ENCODE measurements around the gene GNG4.
"Not testable (repeated sequence)": the region's sequence is repeated elsewhere in the genome, so short reads cannot be mapped to it uniquely, and the experiment has no call there.

The GNG4 gene

DNA sequence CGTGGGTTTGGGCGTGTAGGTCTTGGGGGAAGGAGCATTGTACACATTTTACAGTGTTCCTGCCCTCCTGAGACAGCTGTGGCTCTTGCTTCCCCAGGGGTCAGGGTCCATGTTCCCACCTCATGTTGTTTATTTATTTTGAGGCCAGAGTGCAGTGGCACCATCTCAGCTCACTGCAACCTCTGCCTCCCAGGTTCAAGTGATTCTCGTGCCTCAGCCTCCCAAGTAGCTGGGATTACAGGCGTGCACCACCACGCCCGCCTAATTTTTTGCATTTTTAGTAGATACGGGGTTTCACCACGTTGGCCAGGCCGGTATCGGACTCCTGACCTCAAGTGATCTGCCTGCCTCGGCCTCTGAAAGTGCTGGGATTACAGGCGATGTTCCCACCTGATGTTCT lies 2.0 kb downstream of the GNG4 start:
- not testable (repeated sequence) for H3K27me3 ChIP-seq (ENCODE audit: control insufficient read depth, insufficient read depth, low read length); H3K9me3 ChIP-seq (ENCODE audit: control insufficient read depth, insufficient read depth, low read length); H3K36me3 ChIP-seq (ENCODE audit: control insufficient read depth, insufficient read depth, low read length); H3K4me1 ChIP-seq (ENCODE audit: control insufficient read depth, insufficient read depth, low read length); H3K4me3 ChIP-seq (ENCODE audit: low read depth, low read length); H3K9ac ChIP-seq (ENCODE audit: low read depth, low read length)

- H3K36me3 ChIP-seq (ENCODE audit: control insufficient read depth, insufficient read depth, low read length), result no peaks in the 10 kb centered on the region
Observed at GRCh38 chr1:235646463-235646862, 3.1 kb downstream of the GNG4 start.

DNA sequence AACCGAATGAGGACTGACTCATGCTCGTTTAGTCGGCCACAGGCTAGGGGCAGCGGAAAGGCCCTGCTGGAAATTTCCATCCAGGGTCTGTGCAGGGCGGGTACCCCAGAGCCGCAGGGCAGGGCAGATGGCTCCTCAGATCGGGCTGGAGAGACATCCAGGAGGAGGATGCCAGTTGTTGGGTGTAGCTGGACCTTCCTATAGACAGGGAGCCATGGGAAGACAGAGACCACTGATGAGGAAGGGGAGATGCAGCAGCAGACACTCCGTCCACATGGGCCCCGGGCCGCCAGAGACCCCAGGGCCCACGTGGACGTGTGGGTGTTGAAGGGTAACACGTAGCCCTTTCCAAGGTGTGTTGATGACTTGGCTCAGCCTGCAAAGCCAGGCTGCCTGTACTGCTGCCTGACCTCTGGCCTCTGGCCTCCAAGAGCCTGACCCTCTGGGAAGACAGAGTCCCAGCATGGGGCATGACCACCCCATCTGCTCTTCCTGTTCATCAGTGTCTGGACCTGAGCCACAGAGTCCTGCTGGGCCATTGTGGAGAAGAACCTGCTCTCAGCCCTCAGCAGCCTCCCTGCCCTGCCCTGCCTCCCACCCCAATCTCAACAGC lies 4.8 kb downstream of the GNG4 start:
- Histone ChIP-seq H3K9ac (ENCODE audit: low read depth, low read length) (no peak overlapping the region), H3K9me3 (ENCODE audit: control insufficient read depth, insufficient read depth, low read length) (no peaks in the 10 kb centered on the region), H3K4me1 (ENCODE audit: control insufficient read depth, insufficient read depth, low read length) (peaks cover 3% of the 10 kb centered on the region), H3K27me3 (ENCODE audit: control insufficient read depth, insufficient read depth, low read length) (no peaks in the 10 kb centered on the region), H3K36me3 (ENCODE audit: control insufficient read depth, insufficient read depth, low read length) (no peaks in the 10 kb centered on the region), H3K4me3 (ENCODE audit: low read depth, low read length) (no peak overlapping the region)

More at GRCh38 chr1:235646463-235646862, 3.1 kb downstream of the GNG4 start:
- Histone ChIP-seq H3K9ac (ENCODE audit: low read depth, low read length) (no peak overlapping the region), H3K4me3 (ENCODE audit: low read depth, low read length) (no peak overlapping the region), H3K27me3 (ENCODE audit: control insufficient read depth, insufficient read depth, low read length) (no peaks in the 10 kb centered on the region), H3K9me3 (ENCODE audit: control insufficient read depth, insufficient read depth, low read length) (no peaks in the 10 kb centered on the region), H3K4me1 (ENCODE audit: control insufficient read depth, insufficient read depth, low read length) (peaks cover 3% of the 10 kb centered on the region)

DNA sequence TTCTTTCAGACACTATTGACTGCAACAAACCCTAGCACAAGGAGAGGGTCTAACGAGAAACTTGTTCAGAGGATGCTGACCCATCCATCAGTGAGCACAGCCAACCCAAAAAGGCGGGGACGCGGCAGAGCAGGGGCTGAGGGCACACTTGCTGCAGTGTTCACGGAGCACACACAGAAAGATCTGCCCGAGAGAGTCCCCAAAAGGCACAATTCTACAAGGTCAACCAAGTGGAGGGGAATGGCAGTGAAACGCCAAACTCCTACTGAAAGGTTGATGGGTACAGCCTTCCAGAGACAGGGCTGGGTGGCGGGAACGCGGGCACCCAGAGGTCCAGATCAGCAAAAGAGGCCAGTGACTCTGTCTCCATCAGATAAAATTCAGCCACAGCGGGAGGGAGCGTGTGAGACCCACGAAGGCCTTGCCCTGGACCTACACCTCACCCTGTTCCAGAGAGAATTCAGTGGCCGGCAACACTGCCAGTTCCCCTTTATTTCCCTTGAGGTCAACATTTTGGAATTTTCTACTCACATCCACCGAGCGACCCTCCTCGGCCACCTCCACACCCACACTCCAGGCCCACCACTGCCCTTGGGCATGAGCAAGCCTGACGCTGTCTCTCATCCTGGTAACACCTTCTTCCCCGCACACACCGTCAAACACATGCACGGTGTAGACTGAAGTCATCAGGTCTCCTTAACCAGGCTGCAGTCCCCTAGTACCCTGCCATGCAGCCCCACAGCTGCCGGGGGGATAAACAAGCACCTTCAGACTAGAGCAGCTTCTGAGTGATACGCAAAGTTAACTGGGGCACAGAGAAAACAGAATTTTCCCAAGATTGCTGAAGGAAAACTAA lies 5.5 kb downstream of the GNG4 start:
- H3K27me3 ChIP-seq (ENCODE audit: control insufficient read depth, insufficient read depth, low read length), result no peaks in the 10 kb centered on the region
- no peaks in the 10 kb centered on the region for H3K36me3 ChIP-seq (ENCODE audit: control insufficient read depth, insufficient read depth, low read length)
- H3K9me3 ChIP-seq (ENCODE audit: control insufficient read depth, insufficient read depth, low read length), result no peaks in the 10 kb centered on the region
- H3K4me1 ChIP-seq (ENCODE audit: control insufficient read depth, insufficient read depth, low read length), result peaks cover 3% of the 10 kb centered on the region
- no peak overlapping the region for H3K4me3 ChIP-seq (ENCODE audit: low read depth, low read length)
- no peak overlapping the region for H3K9ac ChIP-seq (ENCODE audit: low read depth, low read length)

DNA sequence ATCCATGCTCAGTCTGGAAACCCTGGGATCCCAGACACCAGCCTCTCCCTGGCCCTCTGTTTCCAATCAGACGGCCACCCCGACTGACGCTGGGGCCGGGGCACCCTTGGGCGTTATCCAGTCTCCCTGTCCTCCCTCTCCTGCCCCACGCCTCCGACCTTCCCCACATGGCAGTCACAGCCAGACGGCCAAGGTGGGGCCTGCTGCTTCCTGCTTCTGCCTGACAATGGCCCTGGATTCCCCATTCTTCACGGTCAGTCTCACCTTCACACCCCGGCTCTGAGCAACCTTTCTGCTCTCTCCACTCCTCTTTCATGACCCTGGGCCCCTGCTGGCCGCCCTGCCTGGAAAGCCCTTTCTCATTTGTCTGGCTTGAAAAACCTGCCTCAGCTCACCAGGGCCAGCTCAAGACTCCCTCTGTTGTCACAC lies 6.6 kb downstream of the GNG4 start:
- H3K36me3 ChIP-seq (ENCODE audit: control insufficient read depth, insufficient read depth, low read length), result no peaks in the 10 kb centered on the region
- H3K4me3 ChIP-seq (ENCODE audit: low read depth, low read length), result no peak overlapping the region
- no peaks in the 10 kb centered on the region for H3K9me3 ChIP-seq (ENCODE audit: control insufficient read depth, insufficient read depth, low read length)
- H3K27me3 ChIP-seq (ENCODE audit: control insufficient read depth, insufficient read depth, low read length), result no peaks in the 10 kb centered on the region
- peaks cover under 1% of the 10 kb centered on the region for H3K4me1 ChIP-seq (ENCODE audit: control insufficient read depth, insufficient read depth, low read length)
- no peak overlapping the region for H3K9ac ChIP-seq (ENCODE audit: low read depth, low read length)

DNA sequence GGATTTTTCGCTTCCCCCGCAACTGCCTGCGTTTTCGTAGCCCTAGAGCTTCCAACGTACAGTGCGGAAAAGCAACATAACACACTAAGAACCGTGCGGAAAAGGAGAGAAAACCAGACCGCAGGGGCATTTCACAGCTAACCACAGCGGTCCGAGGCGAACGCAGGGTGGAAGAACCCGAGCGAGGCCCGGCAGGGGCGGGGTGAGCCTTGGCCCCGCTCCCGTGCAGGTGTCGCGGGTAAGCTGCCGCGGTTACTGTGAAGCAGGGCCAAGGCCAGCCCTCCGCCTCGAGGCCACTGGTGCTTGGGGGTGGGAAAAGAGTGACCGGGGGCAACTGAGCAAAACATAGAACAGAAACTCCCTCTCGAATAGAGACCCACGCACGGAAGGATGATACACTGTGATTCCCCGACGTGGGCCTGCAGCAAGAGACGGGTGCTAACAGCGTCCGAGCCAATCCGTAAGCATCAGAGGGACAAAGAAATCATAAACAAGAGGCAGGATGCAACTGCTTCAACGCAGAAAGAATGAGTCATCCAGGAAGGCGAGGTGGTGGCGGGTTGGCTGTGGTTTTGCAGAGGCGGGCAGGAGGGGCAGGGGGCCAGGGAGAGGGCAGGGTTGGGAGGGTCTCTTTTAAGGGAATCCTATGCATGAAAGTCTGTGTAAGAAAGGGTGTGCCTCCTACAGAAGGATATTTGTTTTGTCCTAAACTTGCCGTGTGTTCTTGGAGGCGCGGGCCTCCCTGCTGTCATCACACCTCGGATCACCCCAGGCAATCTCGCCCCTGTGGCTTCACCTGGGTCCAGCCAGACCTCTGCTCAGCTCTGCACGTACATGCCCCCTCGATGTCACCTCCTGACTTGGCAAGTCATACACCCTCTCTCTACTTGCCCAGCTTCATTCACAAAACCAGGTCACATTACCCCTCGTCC lies 7.3 kb downstream of the GNG4 start:
- Histone ChIP-seq H3K9me3 (ENCODE audit: control insufficient read depth, insufficient read depth, low read length) (no peaks in the 10 kb centered on the region), H3K4me1 (ENCODE audit: control insufficient read depth, insufficient read depth, low read length) (no peaks in the 10 kb centered on the region), H3K36me3 (ENCODE audit: control insufficient read depth, insufficient read depth, low read length) (no peaks in the 10 kb centered on the region), H3K9ac (ENCODE audit: low read depth, low read length) (no peak overlapping the region), H3K27me3 (ENCODE audit: control insufficient read depth, insufficient read depth, low read length) (no peaks in the 10 kb centered on the region), H3K4me3 (ENCODE audit: low read depth, low read length) (no peak overlapping the region)

DNA sequence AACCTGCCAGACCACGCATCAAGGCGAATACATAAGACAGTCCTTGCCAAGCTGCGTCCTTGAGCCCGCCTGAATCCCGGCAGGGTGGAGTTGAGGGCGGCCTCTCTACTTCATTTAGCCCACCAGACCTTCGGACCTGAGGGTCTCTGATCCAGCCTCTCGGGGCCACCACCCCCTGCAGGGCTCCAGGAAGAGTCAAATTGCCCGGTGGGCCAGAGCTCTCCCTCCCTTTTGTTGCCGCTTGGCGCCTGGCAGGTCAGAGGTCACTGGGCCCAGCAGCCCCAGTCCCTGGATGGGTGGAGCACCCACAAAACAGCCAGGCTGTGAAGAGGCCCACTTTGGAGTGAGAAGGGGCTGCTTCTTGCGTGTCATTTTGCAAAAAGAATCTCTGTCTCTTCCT lies 9.0 kb downstream of the GNG4 start:
- no peaks in the 10 kb centered on the region for H3K4me1 ChIP-seq (ENCODE audit: control insufficient read depth, insufficient read depth, low read length)
- H3K27me3 ChIP-seq (ENCODE audit: control insufficient read depth, insufficient read depth, low read length), result no peaks in the 10 kb centered on the region
- H3K36me3 ChIP-seq (ENCODE audit: control insufficient read depth, insufficient read depth, low read length), result no peaks in the 10 kb centered on the region
- H3K4me3 ChIP-seq (ENCODE audit: low read depth, low read length), result no peak overlapping the region
- H3K9me3 ChIP-seq (ENCODE audit: control insufficient read depth, insufficient read depth, low read length), result no peaks in the 10 kb centered on the region
- H3K9ac ChIP-seq (ENCODE audit: low read depth, low read length), result no peak overlapping the region

GRCh38 chr1:235639226-235640205 lies 10.1 kb downstream of the GNG4 start:
- H3K9me3 ChIP-seq (ENCODE audit: control insufficient read depth, insufficient read depth, low read length), result no peaks in the 10 kb centered on the region
- no peaks in the 10 kb centered on the region for H3K36me3 ChIP-seq (ENCODE audit: control insufficient read depth, insufficient read depth, low read length)
- no peaks in the 10 kb centered on the region for H3K4me1 ChIP-seq (ENCODE audit: control insufficient read depth, insufficient read depth, low read length)
- no peak overlapping the region for H3K4me3 ChIP-seq (ENCODE audit: low read depth, low read length)
- no peak overlapping the region for H3K9ac ChIP-seq (ENCODE audit: low read depth, low read length)
- no peaks in the 10 kb centered on the region for H3K27me3 ChIP-seq (ENCODE audit: control insufficient read depth, insufficient read depth, low read length)

DNA sequence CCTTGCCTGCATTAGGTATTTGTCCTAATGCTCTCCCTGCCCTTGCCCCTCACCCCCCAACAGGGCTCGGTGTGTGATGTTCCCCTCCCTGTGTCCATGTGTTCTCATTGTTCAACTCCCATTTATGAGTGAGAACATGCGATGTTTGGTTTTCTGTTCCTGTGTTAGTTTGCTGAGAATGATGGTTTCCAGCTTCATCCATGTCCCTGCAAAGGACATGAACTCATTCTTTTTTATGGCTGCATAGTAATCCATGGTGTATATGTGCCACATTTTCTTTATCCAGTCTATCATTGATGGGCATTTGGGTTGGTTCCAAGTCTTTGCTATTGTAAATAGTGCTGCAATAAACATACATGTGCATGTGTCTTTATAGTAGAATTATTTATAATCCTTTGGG lies 11.0 kb downstream of the GNG4 start:
- not testable (repeated sequence) for H3K27me3 ChIP-seq (ENCODE audit: control insufficient read depth, insufficient read depth, low read length); H3K4me3 ChIP-seq (ENCODE audit: low read depth, low read length); H3K4me1 ChIP-seq (ENCODE audit: control insufficient read depth, insufficient read depth, low read length); H3K9ac ChIP-seq (ENCODE audit: low read depth, low read length); H3K9me3 ChIP-seq (ENCODE audit: control insufficient read depth, insufficient read depth, low read length); H3K36me3 ChIP-seq (ENCODE audit: control insufficient read depth, insufficient read depth, low read length)

GRCh38 chr1:235637756-235638534 lies 11.6 kb downstream of the GNG4 start:
- no peaks in the 10 kb centered on the region for H3K4me1 ChIP-seq (ENCODE audit: control insufficient read depth, insufficient read depth, low read length)
- no peak overlapping the region for H3K4me3 ChIP-seq (ENCODE audit: low read depth, low read length)
- H3K27me3 ChIP-seq (ENCODE audit: control insufficient read depth, insufficient read depth, low read length), result no peaks in the 10 kb centered on the region
- no peak overlapping the region for H3K9ac ChIP-seq (ENCODE audit: low read depth, low read length)
- no peaks in the 10 kb centered on the region for H3K9me3 ChIP-seq (ENCODE audit: control insufficient read depth, insufficient read depth, low read length)
- no peaks in the 10 kb centered on the region for H3K36me3 ChIP-seq (ENCODE audit: control insufficient read depth, insufficient read depth, low read length)

Data from iPS-15b (cell line).